HG03575 (cell line): Measurements from ENCODE around the gene KLC3.

Source experiments
- ATAC-seq: cut with Tn5 transposase; IDR thresholded peaks from one replicate; pipeline ENCODE4 v1.9.1; 2021; ENCODE audit not compliant: unreplicated experiment, insufficient number of reproducible peaks, low FRiP score; ENCODE audit errors: extremely low read depth

The KLC3 gene

GRCh38 chr19:45358213-45358792, 17.8 kb downstream of the KLC3 start:
- ATAC-seq = no peak

DNA sequence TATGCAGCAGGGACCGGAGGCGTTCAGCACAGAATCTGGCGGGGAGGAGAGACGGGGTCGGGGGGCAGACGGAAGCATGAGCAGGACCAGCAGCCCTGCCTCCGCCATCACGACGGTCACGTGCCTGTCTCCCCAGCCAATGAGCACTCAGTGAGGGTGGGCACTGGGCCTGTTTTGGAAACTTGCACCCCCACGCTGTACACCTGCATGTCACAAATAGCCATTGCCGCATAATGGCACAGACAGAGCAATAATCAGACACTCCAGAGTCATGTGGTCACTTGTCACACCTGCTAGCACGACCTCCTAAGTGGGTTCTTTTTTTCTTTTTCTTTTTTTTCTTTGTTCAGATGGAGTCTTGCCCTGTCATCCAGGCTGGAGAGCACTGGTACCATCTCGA, 21.1 kb downstream of the KLC3 start:
- ATAC-seq = no peak

DNA sequence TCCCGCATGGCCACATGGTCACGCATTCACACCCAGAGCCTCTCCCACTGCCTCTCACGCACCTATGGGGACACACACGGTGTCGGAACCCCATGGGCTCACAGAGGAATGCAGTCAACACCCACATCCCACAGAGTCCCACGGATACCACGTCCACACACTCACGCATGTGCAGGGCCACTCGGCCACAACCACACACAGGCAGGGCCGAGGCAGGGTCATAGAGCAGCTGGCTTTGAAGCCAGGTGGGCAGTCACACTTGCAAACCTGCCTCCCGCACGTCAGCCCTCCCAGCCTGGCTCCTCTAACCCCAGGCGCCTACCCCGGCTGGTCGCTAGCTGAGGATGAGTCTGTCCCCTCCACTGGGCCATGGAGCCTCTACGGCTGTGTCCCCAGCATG, 21.7 kb downstream of the KLC3 start:
- ATAC-seq = no peak

DNA sequence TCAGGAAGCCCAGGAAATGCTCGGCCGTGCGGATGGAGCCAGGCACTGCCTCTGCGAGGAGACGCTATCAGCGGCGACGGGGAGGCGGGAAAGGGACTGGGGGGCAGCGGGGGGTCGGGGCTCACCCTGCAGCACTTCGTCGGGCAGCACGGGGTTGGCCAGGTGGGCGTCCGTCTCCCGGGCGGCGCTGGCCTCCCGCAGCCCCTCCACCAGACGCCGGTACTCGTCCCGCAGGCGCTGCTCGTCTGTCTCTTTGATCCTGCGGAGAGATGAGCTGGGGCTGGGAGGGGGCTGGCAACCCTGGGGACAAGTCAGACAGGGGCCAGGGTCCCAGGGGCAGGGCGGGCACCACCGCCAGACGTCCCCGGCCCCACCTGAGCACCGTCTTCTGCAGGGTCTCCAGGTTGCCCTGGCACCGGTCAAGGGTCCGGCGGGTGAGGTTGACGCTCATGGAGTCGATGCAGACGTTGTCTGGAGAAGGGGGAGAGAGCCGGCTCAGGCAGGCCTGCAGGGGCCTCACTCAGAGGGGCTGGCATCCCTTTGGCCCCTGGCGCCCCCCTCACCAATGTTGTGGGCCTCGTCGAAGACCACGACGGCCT, 23.4 kb downstream of the KLC3 start:
- no peak for ATAC-seq

DNA sequence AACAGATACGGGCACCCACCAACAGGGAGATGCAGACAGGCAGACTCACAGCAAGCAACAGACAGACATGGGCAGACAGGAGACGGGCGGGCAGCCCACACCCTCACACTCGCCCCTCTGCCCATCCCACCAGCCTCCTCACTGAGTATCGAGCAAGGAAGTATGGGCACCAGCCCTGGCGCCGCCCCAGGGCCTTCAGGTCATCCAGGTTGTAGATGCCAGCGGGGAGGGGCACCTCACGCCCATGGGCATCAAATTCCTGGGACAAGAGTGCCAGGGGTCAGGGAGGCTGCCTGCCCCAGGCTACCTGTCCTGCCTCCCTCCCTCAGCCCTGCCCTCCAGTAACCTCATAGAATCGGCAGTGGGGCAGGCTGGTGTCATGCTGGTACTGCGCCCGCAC, 24.1 kb downstream of the KLC3 start:
- no peak for ATAC-seq

- no peak for ATAC-seq
Observed at GRCh38 chr19:45368127-45368526, 27.6 kb downstream of the KLC3 start.

DNA sequence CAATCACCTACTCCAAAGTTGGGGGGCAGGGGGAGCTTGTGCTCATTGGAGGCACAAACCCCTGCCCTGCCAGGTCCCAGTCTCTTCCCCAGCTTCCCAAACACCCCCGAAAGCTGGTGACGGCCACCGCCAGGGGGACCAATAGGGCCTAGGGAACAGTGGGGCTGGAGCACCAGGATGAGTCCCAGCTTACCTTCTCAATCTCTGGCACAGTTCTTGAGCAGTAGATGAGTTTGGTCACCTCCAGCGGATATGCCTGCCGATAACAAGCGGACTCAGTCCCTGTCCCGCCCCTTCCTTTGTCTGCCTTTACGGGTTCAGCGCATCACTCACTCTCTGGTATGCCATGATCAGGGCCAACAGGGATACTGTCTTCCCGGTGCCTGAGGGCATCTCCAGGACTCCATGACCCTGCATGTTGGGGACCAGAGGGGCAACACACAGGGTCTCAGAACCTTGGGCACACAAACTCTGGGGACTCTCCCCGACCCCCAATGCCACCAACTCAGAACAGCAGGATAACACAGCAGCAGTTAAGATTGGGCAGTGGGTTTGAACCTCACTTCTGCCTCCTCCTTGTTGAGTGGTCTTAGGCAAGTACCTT, 28.3 kb downstream of the KLC3 start:
- ATAC-seq = no peak

GRCh38 chr19:45370410-45371204, 30.1 kb downstream of the KLC3 start, which contains the start of gene ERCC2:
Gene ERCC2 (minus strand): TSS chr19:45370573. CDS start chr19:45370540, 33 bp downstream.
- ATAC-seq = no peak

DNA sequence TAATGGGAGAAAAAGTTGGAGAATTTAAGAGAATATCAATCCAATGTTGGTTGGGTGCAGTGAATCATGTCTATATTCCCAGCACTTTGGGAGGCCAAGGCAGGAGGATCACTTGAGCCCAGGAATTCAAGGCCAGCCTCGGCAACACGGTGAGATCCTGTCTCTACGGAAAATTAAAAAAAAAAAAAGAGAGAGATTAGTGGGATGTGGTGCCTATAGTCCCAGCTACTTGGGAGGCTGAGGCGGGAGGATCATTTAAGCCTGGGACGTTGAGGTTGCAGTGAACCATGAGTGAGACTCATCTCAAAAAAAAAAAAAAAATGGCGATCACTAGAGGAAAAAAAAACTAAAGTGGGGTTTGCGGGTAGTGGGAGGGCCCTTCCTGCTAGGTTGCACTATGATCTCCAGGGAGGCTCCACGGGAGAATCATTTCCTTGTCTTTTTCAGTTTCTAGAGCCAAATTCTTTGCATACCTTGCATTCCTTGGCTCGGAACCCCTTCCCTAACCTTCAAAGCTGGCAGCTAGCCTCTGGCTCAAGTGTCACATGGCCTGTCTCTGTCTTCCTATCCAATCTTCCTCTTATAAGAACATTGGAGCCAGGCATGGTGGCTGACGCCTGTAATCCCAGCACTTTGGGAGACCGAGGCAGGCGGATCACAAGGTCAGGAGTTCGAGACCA, 35.6 kb downstream of the KLC3 start:
- no peak for ATAC-seq

DNA sequence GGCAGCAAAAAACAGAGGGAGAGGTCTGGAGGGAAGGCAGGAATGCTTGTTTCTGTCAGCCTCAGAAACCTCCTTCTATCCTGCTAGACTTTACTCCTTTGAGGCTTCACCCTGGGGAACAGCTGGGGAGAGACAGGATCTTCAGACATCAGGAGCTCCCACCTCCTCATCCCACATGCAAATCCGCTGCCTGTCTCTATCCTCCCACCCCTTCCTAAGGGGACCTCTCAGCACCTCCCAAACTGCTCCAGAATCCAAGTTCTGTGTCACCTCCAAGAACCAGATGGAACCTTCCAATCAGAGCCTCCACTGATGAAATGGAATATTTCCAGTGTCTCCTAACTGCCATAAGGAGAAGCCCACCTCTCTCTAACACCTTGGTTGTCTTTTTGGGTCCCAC, 39.6 kb downstream of the KLC3 start:
- no peak for ATAC-seq

- no peak for ATAC-seq
Observed at GRCh38 chr19:45382426-45382825, 41.9 kb downstream of the KLC3 start.

GRCh38 chr19:45385392-45386221, 45.1 kb downstream of the KLC3 start:
- no peak for ATAC-seq

GRCh38 chr19:45391346-45391745, 50.8 kb downstream of the KLC3 start:
- ATAC-seq = no peak

DNA sequence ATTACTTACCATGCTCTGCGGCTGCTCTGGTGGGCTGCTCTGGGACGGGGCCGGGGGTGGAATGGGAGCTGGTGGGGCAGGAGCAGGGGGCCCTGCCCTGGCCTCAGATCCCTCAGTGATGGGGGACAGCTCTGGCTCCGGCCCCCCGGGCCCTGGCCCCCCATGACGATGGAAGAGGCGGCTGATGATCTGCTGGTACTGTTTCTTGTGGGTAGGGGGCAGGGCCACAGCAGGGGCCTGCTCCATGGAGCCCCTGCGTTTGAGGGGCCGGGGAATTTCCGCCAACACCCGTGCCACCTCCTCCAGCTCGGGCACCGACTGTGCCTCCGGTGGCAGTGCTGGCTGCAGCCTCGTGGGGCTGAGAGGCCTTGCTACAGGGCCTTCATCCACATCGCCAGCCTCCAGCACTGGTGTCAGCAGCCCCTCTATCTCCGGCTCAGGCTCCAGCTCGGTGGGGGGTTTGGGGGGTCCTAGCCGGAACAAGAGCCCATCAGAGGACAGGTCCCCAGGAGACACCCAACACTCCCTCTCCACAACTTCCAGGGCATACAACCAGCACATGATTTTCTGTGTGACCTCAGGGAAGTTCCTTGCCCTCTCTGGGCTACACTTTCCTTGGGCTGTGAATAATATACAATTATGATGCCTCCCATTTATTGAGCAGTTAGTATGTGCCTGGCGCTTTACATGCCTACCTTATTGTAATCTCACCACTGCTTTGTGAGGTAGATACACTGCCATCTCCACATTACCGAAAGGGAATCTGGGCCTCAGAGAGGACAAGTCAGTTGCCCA, 51.5 kb downstream of the KLC3 start:
- ATAC-seq = no peak

DNA sequence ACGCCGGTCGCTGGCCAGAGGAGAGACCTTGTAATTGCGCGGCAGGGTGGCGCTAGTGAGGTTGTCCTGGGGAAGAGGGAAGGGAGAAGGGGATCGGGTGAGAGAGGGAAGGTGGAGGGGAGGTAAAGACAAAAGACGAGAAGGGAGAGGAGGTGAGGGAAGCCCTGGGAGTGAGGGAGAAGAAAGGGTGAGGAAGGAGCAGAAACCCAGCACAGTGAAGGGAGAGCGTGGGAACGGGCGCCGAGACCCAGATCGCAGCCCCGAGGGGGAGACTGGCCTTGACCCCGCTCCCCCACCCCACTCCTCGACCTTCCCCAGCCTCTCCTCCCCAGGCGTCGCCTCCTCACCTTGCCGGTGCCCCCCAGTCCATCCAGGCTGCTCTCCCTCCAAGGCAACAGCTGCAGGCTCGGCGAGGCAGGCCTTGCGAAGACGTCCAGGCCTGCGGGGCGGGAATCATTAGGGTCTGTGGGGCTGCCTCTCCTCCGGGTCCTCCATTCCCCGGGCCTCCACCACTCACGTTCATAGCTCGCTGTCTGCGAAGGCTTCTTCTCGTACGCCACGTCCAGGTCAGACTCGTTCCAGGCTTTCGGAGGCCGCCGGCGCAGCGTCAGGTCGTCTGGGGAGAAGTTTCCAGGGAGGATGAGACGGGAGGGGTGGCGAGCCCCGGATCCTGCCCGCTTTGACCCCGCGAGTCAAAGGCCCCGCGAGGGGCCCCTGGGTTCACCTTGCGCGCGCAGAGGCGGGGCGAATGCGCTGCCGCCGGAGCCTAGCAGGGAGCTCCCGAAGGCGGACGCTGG, 55.5 kb downstream of the KLC3 start:
- ATAC-seq = no peak

GRCh38 chr19:45400192-45400591, 59.6 kb downstream of the KLC3 start:
- ATAC-seq = no peak
